HG02623 (cell line): Measurements from ENCODE around the gene SNRPA1.

ENCODE experiments used
- ATAC-seq: cut with Tn5 transposase; IDR thresholded peaks from one replicate; pipeline ENCODE4 v1.9.1; 2021; ENCODE audit warnings: moderate library complexity; ENCODE audit not compliant: unreplicated experiment

SNRPA1 gene

GRCh38 chr15:101244036-101244781 lies 50.8 kb downstream of the SNRPA1 start:
- ATAC-seq = no peak

DNA sequence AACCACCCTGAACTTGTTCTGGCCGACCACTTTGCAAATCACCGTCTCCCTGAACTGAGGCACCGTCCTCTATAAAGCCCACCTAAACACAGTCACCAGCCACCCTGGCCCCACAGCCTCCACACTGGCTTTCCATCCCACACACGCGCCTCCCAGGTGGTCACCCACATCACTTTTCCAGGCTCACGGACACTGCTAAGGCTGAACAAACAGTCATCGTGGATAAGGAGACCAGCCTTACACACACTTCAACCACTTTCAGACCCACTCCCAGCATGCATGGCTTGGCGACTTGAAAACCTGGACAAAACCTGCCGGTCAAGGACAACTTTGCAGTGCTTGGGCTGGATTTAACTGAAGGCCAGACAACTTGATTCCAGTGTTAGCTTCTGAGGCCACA lies 51.6 kb downstream of the SNRPA1 start:
- no peak for ATAC-seq

DNA sequence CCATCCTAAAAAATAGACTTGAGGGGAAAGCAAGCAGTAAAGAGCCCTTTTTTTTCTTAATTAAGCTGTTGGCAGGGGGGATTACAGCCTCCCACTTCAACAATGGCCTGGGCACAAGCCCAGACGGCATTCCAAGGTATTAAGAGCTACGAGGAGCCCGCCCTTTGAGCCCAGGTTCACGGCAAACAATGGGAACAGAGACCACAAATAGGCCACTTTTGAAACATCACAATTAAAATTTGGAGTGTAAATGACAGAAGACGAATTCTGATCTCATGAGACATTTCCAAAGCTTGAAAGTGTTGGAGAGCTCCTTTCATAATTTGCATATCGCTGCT lies 52.1 kb downstream of the SNRPA1 start:
- no peak for ATAC-seq

DNA sequence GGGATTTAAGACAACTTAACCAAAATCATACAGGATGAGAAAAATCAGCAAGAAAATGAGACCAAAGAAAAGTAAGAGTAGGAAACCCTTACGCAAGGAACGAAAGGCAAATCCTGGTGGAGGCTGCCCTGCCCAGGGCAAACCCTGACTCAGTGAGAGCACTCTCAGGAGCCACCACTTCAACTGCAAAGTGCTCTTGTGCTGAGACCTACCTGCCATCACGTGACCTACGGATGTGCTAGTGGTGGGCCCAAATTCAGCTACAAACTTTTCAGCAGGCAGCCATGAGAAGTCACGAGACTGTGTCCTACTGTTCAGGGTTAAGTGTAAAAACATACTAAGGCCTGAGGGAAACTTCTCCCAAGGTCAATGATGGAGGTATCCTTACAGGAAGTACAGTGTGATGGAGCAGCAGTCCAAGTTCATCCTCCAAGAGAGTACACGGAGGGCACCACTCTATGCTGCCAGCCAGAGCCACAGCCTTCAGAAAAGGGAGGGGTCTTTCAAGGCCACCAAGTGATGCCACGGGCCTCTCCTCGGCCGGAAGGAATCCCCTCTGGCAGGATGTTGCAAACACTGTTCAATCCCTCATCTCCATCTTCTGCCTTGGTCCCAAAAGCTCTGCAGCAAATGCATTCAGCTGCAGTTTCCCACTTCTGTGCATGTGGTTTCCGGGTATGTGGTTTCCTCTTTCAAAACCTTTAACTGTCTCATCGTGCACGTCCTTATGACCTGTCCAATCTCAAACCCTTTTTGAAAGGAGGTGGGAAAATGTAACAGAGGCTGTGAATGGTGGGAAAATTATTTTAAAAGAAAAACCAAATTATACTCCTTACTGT lies 52.7 kb downstream of the SNRPA1 start:
- peak; percentile 66 for ATAC-seq

GRCh38 chr15:101240358-101240757 lies 54.7 kb downstream of the SNRPA1 start:
- no peak for ATAC-seq

DNA sequence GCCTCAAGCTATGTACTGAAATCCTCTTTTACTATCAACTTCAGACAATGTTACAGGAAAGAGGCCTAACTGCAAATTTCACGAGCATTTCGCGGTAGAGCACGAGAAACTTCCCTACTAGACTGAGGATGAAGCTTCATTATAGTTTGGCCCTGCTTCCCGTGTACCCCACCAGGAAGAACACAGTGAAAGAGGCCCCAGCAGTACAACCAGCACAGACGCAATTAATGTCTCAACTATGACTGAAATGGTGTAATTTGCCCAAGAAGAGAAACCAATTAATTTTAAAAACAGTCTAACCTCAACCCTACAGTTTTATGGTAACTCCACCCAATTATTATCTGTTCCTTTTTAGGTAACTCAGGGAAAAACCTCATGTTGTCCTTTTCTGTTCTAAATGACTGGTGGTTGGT lies 55.3 kb downstream of the SNRPA1 start:
- ATAC-seq = no peak

- no peak for ATAC-seq
Measured at GRCh38 chr15:101237251-101237650, 57.8 kb downstream of the SNRPA1 start.

DNA sequence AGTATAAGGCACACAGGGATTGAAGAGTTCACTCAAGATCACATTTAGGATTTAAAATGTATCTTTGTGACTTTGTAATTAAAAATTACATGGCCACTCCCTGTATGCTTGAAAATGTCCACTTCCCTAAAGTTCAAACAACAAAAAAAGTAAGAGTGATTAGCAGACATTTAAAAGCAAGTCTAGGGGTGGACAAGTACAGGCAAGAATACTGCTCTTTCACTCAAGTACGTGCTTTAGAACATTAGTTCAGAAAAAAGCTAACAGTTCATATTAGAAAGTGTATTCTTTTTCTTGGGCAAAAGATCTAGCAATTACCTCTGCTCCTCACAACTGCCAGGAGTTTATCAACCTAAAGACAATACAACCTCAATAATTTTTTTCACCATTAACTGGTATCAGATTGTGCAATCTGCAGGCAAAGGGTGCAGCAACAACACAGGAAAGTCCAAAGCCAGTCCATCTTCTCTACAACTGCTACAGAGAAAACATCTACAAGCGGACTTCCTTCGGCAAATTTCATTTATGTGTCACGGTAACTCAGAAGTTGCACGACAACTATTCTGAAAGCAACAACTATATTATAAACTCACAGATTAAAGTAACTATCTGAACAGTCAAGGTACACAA lies 61.3 kb downstream of the SNRPA1 start:
- ATAC-seq = no peak

DNA sequence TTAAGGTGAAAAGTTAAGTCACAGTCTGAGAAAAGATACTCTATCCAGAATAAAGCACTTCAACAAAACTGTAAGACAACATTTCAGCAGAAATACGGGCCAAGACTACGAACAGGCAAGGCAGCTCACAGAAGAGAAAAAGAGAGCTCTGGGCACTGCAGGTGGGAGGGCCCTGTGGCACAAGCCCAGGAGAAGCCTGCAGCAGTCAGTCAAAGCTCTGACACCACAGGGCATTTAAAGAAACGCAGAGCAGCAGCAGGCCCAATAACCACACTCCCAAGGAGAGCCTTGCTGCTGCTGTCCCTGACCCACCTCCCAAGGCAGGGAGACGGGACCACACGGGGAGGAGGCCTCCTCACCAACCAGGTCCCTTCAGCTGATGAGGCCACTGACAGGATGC lies 62.4 kb downstream of the SNRPA1 start:
- ATAC-seq = no peak
